ENCODE data around the gene ZNF487.

DNA sequence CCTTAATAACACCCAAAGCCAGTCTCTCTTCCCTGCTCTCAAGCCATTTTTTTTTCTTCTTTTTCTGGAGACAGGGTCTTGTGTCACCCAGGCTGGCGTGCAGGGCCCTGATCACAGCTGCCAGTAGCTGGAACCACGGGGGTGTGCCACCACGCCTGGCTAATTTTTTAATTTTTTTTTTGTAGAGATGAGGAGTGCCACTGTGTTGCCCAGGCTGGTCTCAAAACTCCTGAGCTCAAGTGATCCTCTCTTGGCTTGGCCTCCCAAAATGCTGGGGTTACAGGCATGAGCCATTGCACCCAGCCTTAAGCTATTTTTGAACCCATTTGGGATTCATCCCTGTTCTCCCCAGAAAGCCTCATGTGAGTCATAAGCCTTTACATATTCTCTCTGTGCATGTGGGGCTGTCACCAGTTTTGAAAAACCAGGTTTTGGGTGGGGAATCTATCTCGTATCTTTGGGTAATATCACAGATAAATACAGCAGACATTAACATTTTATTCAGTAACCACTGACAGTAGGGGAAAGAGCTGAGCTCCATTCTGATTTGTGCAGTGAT, 15.5 kb downstream of the ZNF487 start:
- TF ChIP-seq RAD21 (CRISPR knock-in tag; IDR thresholded peaks at IDR 0.05) (no peak), CREM (IDR thresholded peaks at IDR 0.05) (no peak), CREM (CRISPR knock-in tag; IDR thresholded peaks at IDR 0.05) (no peak), SMAD3 (CRISPR knock-in tag; IDR thresholded peaks at IDR 0.05) (no peak), ZNF292 (CRISPR knock-in tag; IDR thresholded peaks at IDR 0.05; ENCODE audit: borderline replicate concordance, low read depth) (no peak), ARID2 (CRISPR knock-in tag; IDR thresholded peaks at IDR 0.05; ENCODE audit: borderline replicate concordance) (no peak), SAFB2 (CRISPR knock-in tag; IDR thresholded peaks at IDR 0.05; ENCODE audit: borderline replicate concordance, low read depth) (no peak), POLR2A (IDR thresholded peaks at IDR 0.05; ENCODE audit: insufficient read depth in 1 of 2, low read depth in 2 of 2, low read length in 2 of 2) (no peak), JUND (CRISPR knock-in tag; IDR thresholded peaks at IDR 0.05) (no peak), HDAC6 (IDR thresholded peaks at IDR 0.05; ENCODE audit: low read depth, low read length) (no peak)
- TF ChIP-seq, protein P1, sequence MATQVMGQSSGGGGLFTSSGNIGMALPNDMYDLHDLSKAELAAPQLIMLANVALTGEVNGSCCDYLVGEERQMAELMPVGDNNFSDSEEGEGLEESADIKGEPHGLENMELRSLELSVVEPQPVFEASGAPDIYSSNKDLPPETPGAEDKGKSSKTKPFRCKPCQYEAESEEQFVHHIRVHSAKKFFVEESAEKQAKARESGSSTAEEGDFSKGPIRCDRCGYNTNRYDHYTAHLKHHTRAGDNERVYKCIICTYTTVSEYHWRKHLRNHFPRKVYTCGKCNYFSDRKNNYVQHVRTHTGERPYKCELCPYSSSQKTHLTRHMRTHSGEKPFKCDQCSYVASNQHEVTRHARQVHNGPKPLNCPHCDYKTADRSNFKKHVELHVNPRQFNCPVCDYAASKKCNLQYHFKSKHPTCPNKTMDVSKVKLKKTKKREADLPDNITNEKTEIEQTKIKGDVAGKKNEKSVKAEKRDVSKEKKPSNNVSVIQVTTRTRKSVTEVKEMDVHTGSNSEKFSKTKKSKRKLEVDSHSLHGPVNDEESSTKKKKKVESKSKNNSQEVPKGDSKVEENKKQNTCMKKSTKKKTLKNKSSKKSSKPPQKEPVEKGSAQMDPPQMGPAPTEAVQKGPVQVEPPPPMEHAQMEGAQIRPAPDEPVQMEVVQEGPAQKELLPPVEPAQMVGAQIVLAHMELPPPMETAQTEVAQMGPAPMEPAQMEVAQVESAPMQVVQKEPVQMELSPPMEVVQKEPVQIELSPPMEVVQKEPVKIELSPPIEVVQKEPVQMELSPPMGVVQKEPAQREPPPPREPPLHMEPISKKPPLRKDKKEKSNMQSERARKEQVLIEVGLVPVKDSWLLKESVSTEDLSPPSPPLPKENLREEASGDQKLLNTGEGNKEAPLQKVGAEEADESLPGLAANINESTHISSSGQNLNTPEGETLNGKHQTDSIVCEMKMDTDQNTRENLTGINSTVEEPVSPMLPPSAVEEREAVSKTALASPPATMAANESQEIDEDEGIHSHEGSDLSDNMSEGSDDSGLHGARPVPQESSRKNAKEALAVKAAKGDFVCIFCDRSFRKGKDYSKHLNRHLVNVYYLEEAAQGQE (IDR thresholded peaks at IDR 0.05; ENCODE audit: borderline replicate concordance in 1 of 2, low read depth in 1 of 2, low read length in 2 of 2), result no peak
- TF ChIP-seq, protein P2, sequence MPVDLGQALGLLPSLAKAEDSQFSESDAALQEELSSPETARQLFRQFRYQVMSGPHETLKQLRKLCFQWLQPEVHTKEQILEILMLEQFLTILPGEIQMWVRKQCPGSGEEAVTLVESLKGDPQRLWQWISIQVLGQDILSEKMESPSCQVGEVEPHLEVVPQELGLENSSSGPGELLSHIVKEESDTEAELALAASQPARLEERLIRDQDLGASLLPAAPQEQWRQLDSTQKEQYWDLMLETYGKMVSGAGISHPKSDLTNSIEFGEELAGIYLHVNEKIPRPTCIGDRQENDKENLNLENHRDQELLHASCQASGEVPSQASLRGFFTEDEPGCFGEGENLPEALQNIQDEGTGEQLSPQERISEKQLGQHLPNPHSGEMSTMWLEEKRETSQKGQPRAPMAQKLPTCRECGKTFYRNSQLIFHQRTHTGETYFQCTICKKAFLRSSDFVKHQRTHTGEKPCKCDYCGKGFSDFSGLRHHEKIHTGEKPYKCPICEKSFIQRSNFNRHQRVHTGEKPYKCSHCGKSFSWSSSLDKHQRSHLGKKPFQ (CRISPR knock-in tag; IDR thresholded peaks at IDR 0.05; ENCODE audit: insufficient replicate concordance), result no peak
- TF ChIP-seq, protein P3, sequence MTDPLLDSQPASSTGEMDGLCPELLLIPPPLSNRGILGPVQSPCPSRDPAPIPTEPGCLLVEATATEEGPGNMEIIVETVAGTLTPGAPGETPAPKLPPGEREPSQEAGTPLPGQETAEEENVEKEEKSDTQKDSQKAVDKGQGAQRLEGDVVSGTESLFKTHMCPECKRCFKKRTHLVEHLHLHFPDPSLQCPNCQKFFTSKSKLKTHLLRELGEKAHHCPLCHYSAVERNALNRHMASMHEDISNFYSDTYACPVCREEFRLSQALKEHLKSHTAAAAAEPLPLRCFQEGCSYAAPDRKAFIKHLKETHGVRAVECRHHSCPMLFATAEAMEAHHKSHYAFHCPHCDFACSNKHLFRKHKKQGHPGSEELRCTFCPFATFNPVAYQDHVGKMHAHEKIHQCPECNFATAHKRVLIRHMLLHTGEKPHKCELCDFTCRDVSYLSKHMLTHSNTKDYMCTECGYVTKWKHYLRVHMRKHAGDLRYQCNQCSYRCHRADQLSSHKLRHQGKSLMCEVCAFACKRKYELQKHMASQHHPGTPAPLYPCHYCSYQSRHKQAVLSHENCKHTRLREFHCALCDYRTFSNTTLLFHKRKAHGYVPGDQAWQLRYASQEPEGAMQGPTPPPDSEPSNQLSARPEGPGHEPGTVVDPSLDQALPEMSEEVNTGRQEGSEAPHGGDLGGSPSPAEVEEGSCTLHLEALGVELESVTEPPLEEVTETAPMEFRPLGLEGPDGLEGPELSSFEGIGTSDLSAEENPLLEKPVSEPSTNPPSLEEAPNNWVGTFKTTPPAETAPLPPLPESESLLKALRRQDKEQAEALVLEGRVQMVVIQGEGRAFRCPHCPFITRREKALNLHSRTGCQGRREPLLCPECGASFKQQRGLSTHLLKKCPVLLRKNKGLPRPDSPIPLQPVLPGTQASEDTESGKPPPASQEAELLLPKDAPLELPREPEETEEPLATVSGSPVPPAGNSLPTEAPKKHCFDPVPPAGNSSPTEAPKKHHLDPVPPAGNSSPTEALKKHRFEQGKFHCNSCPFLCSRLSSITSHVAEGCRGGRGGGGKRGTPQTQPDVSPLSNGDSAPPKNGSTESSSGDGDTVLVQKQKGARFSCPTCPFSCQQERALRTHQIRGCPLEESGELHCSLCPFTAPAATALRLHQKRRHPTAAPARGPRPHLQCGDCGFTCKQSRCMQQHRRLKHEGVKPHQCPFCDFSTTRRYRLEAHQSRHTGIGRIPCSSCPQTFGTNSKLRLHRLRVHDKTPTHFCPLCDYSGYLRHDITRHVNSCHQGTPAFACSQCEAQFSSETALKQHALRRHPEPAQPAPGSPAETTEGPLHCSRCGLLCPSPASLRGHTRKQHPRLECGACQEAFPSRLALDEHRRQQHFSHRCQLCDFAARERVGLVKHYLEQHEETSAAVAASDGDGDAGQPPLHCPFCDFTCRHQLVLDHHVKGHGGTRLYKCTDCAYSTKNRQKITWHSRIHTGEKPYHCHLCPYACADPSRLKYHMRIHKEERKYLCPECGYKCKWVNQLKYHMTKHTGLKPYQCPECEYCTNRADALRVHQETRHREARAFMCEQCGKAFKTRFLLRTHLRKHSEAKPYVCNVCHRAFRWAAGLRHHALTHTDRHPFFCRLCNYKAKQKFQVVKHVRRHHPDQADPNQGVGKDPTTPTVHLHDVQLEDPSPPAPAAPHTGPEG (CRISPR knock-in tag; IDR thresholded peaks at IDR 0.05), result no peak

Data from HepG2 (cell line).